ENCODE measurements around the gene STT3A. TPM values are rescaled to one million over a fixed set of nuclear protein-coding genes. Genes with fewer than 3 reads are reported as not detected.
"Not testable (repeated sequence)": the region's sequence is repeated elsewhere in the genome, so short reads cannot be mapped to it uniquely, and the experiment has no call there.

Gene STT3A
- polyA plus RNA-seq (ENCODE audit: insufficient read length in 4 of 4) = 100 to 1,000 TPM; 189 to 201 (median 194) TPM

DNA sequence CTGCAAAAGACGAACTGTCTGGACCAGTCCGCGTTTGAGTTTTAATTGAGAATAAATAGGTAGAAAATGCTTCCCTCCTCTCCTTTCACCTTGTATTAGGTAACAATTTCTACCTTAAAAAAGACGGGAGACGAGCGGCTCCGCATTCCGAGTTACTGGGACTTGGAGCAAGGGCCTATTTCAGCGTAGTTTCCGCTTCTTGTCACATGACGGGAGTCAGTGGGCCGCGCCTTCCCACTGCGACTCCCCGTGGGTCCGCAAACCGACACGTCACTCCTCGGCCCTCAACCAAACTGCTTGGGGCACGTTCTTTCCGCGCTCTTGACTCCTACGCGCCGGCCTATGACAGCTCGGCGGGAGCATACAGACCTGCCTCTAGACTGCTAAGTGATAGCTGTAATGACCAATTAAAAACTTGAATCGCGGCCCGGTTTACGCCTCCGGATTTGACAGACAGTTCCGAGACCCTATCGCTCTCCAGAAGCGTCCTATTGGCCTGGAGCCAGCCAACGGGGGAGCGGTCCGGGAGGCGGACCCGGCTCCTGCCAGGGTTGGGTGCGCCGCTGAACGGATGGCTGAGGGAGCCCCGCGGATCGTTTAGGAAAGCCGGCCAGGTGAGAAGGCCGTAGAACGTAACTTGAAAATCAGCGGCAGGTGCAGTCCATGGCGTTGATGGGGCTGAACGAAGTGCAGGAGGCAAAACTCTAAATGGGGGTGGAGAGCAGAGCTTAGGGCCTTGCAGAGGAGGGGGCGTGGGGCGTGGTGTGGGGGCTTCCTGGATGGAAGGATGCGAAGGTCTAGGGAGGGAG, at the start of gene STT3A:
TSS of gene STT3A (plus strand) at position 548 of the 809 bp plus-strand sequence. CDS start 3,064 bp downstream, outside the sequence.
- peak; percentile 99 to 100 (median 100) for DNase-seq (ENCODE audit: low read depth in 4 of 4, low spot score in 2 of 4)

DNA sequence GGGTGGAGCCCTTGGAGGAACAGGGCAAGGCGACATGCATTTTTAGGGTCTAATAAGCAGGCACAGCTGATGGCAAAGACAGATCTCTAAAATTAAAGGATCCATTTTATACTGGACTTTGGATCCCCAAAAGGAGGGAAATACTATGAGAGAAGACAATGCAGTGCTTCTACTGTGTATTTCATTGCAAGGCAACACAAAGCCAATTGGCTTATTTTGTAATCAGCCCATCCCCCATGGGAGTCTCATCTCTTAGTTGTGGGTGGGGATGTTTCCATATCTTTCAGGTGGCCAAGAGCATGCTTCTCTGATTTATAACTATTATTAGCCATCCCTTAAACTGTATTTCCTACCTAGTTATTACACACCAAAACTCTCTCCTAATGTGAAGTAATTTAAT, 41.9 kb upstream of the STT3A start:
- DNase-seq (ENCODE audit: low read depth in 4 of 4, low spot score in 2 of 4) = no peak

DNA sequence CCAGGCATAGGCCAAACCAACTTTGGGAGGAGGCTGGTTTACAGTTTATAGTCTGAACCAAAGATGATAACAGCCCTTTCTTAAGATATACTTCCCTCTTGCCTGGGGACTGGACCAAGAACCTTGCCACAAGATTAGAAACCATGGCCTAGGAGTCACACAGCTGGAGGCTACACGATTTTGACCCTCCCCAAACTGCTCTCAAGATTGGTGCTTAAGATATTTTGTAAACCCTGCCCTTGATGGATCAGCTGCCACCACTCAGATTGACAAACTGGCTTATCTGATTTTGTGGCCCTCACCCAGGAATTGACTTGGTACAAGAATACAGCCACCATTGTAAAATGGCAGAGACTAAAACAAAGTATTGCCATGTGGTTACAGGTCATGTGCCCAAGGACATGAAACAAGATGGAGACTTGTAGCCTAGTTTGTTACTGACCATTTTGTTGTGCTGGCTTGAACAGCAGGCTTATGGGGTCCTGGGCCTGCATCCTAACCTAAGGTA, 40.8 kb upstream of the STT3A start:
- no peak for DNase-seq (ENCODE audit: low read depth in 4 of 4, low spot score in 2 of 4)

DNA sequence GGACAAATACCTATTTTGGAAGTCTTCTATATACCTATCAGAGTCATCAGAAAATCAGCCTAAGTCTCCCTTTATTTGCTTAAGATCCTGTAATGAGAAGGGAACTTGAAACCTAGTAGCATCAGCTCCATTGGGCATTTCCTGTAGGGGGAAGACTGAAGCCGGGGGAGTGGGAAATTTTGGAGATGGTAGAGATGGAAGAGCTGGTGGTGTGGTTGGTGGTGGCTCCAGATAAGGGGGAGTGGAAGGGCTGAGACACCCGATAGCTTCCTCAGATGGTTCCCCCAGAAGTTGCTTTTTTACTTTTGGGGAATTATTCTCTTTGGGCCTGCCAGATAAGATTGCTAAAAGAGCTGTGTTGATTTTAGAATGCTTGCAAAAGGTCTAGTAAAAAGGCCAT, 39.7 kb upstream of the STT3A start:
- DNase-seq (ENCODE audit: low read depth in 4 of 4, low spot score in 2 of 4) = no peak

DNA sequence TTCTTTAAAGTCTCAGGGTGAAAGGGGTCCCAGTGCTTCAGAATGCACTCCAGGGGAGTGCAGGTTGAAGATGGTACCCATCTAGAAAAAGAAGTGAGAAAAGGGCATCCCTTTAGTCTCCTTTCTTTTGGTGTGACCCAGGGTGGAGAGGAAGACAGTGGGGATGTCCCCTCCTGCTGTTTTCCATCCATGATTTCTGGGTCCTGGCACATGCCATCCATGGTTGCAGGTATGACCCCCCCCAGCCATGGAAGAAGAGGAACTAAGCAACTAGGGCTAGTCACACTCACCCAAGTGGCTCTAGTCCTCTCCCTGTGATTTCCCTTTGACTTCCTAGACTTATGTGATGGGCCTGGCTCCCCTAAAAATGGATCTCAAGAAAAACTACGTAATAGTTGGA, 39.3 kb upstream of the STT3A start:
- DNase-seq (ENCODE audit: low read depth in 4 of 4, low spot score in 2 of 4) = no peak

DNA sequence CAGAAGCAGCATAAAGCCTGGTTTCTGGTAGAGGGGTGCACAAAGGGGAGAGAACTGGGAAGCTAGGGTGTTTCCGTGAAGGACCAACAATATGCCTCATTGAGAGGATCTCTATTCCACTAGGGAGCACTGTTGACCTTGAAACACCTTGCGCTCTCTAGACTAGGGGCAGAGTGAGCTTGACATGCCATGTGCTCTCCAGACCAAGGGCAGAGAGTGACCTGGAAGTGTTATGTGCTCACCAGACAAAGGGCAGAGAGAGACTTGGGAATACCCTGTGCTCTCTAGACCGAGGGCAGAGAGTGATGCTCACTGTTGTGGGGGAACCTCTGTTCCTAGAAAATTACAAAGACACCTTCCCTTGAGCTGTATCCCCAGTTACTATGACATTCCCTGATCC, 38.6 kb upstream of the STT3A start:
- DNase-seq (ENCODE audit: low read depth in 4 of 4, low spot score in 2 of 4) = no peak

DNA sequence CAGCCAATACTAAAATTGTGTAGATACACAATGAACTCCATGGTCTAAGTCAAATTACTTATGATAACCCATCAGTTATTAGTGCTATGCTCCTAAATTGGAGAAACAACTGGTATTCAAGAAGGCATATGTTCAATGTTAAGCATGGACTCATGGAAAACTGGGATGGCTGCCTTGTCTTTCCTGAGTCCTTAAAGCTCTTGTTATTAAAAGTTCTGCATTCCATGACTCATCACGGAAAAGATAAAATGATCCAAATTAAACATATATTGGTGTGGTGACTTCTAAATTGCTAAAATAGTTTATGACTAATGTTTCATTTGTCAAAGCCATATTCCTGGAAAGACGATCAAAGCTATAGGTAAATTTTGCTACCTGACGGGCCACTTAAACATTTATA, 32.8 kb upstream of the STT3A start:
- no peak for DNase-seq (ENCODE audit: low read depth in 4 of 4, low spot score in 2 of 4)

DNA sequence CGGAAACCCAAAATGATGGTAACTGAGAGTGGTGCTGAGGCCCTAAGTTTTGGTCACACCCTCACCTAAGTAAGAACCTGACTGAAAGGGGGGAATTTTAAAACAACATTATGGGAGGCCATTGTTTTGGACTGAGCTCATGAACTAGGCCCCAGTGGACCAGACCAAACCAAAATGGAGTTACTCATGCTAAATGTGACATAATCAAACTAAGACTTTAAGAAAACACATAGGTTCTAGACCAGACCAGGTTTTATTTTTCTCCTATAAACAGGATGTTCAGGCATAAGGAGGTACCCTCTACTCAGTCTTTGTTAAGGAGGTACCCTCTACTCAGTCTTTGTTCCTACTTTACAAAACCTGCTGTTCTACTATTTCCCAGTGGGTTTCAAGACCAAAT, 30.7 kb upstream of the STT3A start:
- DNase-seq (ENCODE audit: low read depth in 4 of 4, low spot score in 2 of 4) = no peak

DNA sequence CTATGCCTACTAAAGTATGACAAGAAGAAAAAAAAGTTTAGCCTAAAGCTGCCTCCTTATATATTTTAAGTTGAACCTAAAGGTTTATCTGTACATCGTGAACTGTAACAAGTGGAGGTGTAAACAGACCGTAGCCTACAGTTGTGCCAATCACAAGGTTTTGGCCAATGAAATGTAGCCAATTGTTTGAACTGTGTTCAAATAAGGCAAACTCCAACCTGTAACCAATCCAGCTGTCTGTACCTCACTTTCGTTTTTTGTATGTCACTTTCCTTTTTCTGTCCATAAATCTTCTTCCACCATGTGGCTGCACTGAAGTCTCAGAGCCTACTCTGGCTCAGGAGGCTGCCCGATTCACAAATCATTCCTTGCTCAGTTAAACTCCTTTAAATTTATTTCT, 30.2 kb upstream of the STT3A start:
- no peak for DNase-seq (ENCODE audit: low read depth in 4 of 4, low spot score in 2 of 4)

DNA sequence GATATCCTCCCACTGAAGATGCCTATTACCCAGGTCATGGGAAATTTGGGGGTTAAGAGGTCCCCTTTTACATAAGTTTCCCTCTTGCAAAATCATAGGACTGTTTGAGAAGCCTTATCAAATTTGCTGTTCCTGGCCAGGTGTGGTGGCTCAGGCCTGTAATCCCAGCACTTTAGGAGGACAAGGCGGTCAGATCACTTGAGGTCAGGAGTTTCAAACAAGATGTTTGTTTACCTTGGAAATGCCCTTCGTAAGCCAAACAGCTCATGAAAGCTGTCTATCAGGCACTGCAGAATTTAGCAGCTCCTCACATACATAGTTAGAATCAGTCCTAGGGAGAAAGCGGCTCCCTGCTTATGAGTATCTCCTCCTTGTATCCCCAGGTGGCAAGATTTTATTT, 28.3 kb upstream of the STT3A start:
- no peak for DNase-seq (ENCODE audit: low read depth in 4 of 4, low spot score in 2 of 4)

DNA sequence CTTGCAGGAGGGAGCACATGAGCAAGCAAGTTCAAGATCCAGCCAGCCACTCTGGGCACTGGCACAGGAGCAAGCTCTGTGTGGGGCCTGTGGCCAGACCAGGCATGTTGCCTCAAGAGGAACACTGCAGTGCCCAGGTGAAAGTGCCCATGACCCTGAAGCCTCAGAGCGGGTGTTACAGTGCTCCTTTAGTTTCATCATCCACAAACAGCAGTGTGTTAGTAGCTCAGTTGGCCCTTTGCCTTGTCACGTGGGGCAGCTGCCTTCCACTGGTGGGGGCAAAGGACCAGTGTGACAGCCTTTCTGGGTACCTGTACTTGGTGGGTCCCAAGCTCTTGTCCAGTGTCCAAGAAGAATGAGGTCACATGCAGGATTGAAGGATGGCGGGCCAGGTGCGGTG, 26.4 kb upstream of the STT3A start:
- DNase-seq (ENCODE audit: low read depth in 4 of 4, low spot score in 2 of 4) = no peak

DNA sequence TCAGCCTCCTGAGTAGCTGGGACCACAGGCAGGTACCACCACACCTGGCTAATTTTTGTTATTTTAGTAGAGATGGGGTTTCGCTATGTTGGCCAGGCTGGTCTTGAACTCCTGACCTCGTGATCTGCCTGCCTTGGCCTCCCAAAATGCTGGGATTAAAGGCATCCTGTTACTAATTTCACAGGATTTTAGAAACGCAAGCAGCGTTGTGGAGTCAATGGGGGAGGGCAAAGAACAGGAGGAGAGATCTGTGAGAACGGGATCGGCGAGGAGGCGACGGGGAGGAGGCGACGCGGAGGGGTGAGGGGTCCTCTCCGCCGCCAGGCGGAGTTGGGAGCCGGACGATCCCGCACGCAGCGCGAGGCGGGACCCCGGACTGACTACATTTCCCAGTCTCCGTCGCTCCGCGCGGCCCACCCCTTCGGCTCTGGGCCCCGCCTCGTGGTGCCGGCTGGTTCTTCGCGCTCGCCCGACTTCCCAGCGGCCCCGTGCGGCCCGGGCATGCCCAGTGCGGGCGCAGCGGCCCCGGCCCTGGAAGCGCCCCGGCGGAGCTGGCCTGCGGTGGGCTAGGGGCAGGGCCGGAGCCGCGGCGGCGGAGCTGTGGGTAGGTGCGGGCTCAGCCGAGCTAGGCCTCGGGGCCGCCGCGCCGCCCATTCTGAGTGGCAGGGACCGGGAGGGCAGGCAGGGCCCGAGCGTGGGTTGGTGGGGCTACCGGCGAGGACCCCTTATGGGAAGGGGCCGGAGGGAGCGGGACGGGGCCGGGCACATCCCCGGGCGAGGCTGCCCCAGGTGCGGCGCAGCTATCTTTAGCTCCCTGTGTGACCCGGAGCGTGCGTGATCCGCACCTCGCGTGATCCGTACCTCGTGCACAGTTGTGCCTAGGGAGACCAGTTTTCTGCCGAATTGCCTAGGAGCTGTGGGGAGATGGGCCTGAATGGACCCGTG, 23.4 kb upstream of the STT3A start, which contains the start of gene EI24:
TSS of gene EI24 (plus strand) at position 508 of the 945 bp plus-strand sequence. CDS start 3,051 bp downstream, outside the sequence.
- DNase-seq (ENCODE audit: low read depth in 4 of 4, low spot score in 2 of 4) = peak in 3 of 4 donors; percentile 70 to 82 (median 76)

DNA sequence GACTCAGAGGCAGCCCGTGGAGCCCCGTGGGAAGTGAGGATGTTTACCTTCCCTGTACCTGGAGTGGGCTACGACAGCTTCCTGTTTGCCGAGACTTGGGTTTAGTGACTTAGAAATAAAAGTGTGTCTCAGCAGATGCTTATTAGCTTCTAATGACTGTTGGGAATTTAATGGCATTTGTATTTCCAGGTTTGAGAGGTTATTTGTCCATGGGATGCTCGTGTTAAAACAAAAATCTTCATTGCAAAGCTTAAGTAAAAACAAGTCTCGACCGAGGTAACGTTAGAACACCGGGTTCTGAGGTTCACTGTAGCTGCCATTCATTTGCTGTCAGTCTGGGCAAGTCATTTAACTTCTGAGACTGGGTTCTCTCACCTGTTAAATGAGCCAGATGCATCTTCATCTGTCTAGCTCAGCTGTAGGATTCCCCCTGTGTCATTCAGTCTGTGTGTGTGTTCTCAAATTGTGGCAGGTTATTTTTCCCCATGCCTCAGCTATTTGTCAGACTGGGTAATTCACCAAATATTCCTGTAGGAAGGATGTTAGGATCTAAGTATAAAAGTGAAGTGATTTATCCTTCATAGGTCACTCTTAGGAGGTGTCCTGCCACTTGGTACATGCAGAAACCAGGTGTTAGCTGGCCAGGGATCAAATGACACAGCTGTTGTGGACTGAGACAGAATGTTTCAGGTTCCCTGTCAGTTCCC, 22.6 kb upstream of the STT3A start:
- DNase-seq (ENCODE audit: low read depth in 4 of 4, low spot score in 2 of 4) = no peak

DNA sequence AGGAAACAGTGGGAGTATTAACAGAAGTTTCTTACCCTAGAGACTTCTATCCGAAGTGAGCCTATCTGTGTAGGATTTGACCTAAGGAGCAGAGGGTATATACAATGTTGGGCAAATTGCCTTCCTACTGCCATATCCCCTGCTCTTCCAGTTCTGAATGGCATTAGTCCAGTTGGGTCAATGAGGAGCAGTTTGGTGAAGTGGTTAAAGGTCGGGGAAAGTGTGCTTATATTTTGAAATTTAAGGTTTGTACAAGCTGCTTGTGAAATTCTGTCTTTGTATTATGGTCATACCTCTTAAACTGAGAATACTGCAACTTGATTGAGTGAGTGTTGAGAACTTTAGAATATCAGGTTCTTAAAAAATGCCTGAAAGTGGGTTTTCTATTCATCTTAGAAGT, 21.7 kb upstream of the STT3A start:
- no peak for DNase-seq (ENCODE audit: low read depth in 4 of 4, low spot score in 2 of 4)

DNA sequence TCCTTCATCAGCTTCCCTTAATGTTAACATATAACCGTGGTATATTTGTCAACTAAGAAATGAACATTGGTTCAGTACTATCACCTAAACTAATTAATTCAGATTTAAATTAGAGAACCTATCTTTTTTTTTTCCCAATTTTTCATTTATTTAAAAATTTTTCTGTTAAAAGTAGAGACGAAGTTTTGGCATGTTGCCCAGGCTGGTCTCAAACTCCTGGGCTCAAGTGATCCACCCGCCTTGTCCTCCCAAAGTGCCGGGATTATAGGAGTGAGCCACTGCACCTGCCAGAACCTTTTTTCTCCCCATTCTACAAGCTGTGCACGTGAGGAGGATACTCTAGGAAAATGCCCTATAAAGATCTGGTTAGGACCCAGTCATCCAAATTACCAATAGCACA, 19.7 kb upstream of the STT3A start:
- DNase-seq (ENCODE audit: low read depth in 4 of 4, low spot score in 2 of 4) = no peak

DNA sequence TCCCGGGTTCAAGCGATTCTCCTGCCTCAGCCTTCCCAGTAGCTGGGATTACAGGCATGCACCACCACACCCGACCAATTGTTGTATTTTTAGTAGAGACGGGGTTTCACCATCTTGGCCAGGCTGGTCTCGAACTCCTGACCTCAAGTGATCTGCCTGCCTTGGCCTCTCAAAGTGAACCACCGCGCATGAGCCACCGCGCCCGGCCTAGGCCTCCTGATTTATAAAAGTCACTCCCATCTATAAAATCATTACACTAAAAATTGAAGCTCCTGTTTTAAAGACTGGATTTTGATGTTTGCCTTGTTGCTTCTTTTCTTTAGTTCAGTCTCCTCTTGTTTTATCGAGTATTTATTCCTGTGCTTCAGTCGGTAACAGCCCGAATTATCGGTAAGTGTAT, 15.5 kb upstream of the STT3A start:
- DNase-seq (ENCODE audit: low read depth in 4 of 4, low spot score in 2 of 4) = not testable (repeated sequence)

DNA sequence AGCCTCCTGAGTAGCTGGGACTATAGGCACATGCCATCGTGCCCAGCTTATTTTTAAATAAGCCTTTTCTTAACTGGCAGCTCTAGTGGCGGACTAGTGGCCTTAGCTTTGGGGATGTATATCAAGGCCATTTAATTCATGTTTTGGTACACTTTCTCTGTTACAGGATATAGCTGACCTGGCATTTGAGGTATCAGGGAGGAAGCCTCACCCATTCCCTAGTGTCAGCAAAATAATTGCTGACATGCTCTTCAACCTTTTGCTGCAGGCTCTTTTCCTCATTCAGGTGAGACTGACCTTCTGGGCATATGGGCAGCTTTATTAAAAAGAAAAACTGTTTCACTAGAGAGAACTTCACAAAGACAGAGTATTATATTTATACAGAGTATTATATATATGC, 13.9 kb upstream of the STT3A start:
- DNase-seq (ENCODE audit: low read depth in 4 of 4, low spot score in 2 of 4) = no peak

DNA sequence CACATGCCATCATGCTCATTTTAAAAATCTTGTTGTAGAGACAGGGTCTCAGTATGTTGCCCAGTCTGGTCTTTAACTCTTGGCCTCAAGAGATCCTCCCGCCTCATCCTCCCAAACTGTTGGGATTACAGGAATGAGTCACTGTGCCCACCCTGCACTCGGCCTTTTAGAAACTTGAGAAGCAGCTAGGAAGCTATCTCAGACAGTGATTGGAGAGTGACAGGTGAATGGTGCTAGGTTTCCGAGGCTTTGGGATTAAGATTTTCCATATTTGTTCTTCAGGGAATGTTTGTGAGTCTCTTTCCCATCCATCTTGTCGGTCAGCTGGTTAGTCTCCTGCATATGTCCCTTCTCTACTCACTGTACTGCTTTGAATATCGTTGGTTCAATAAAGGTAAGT, 12.8 kb upstream of the STT3A start:
- DNase-seq (ENCODE audit: low read depth in 4 of 4, low spot score in 2 of 4) = no peak

DNA sequence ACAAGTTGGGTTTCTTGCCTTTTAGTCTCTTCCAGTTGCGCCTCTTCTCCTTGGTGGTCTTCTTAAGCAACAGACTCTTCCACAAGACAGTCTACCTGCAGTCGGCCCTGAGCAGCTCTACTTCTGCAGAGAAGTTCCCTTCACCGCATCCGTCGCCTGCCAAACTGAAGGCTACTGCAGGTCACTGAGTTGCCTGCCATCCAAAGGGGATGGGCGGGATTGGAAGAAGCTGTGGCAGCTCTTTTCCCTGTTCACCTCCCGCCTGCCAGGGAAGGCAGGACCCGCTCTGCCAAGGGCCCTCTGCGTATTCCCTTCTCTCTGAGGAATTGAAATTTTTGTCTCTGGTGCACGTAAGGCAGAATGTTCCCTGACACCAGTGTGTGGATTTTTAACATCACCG, 9.2 kb upstream of the STT3A start:
- DNase-seq (ENCODE audit: low read depth in 4 of 4, low spot score in 2 of 4) = no peak

DNA sequence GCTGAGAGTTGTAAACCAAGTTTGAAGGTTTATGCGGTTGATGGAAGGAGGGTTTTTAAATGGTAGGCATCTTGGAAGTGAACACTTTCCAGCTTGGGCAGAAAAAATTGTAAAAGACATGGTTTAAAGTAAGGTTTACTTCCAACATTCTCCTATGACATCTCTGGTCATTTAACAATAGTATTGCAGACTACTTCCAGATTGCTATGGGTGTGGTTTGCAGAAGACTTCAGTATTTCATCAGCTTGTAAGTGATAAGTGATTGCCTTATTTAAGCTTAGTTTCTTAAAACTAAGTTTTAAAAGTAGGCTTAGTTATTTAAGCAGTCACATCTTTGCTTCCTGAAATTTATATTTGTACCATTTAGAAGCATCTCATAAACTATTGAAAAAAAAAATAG, 7.2 kb upstream of the STT3A start:
- no peak for DNase-seq (ENCODE audit: low read depth in 4 of 4, low spot score in 2 of 4)

DNA sequence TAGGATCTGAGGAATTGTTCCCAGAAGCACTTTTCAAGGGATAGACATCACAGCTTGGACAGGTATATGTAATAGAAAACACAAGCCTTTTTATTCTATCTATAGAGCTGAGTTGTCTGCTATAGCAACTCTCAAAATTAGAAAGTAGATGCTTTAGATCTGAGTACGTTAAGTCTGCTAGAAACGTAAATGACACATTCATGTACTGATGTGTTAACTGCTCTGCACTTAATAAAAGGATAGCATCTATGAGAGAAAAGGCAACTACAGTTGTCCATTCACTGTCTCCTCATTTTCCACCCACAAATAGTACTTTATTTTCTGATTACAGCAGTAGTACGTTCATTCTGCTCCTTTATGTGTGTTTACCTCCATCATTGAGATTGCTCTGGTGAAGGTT, 6.0 kb upstream of the STT3A start:
- no peak for DNase-seq (ENCODE audit: low read depth in 4 of 4, low spot score in 2 of 4)

Data from left renal cortex interstitium (tissue), 4 donors.